ENCODE measurements around the gene UBE2E3.

DNA sequence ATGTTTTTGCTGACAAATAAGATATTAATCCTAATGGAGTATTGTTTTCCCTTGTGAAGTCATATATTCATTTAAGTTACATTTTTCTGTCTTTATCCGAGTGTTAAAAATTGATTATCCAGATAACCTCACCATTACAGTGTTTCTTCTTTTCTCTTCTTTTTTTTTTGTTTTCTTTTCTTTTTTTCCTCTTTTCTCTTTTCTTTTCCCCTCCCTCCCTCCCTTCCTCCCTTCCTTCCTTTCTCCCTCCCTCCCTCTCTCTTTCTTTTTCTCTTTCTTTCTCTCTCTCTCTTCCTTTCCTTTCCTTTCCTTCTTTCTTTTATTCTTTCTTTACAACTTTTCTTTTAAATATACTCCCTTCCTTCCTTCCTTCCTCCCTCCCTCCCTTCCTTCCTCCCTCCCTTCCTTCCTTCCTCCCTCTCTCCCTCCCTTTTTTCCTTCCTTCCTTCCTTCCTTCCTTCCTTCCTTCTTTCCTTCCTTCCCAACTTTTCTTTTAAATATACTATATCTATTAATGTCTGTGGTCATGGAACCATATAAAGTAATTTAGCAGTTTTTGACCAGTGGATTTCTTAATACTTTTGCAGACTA, 40.9 kb downstream of the UBE2E3 start:
- TF ChIP-seq, protein P1, sequence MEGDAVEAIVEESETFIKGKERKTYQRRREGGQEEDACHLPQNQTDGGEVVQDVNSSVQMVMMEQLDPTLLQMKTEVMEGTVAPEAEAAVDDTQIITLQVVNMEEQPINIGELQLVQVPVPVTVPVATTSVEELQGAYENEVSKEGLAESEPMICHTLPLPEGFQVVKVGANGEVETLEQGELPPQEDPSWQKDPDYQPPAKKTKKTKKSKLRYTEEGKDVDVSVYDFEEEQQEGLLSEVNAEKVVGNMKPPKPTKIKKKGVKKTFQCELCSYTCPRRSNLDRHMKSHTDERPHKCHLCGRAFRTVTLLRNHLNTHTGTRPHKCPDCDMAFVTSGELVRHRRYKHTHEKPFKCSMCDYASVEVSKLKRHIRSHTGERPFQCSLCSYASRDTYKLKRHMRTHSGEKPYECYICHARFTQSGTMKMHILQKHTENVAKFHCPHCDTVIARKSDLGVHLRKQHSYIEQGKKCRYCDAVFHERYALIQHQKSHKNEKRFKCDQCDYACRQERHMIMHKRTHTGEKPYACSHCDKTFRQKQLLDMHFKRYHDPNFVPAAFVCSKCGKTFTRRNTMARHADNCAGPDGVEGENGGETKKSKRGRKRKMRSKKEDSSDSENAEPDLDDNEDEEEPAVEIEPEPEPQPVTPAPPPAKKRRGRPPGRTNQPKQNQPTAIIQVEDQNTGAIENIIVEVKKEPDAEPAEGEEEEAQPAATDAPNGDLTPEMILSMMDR (IDR thresholded peaks at IDR 0.05), result no peak
- TF ChIP-seq POLR2A (IDR thresholded peaks at IDR 0.05), result no peak

All from prostate gland (tissue), 2 donors.